Karpas-422 (cell line): Measurements from ENCODE around the gene CNN3. TPM values are rescaled to one million over a fixed set of nuclear protein-coding genes. Genes with fewer than 3 reads are reported as not detected.

Experiments
- DNase-seq: peaks from one replicate; pipeline ENCODE4 v3.0.0-alpha.2; 2015
- H2AFZ ChIP-seq: fragments of 200-600 bp; sonication (generic); 2 replicates; pipeline ENCODE4 v1.6.1; 2014; ENCODE audit warnings: antibody characterized with exemption, low read length, mixed read lengths
- H3K27ac ChIP-seq: fragments of 200-600 bp; sonication (generic); 2 replicates; pipeline ENCODE4 v1.5.1; 2014; ENCODE audit warnings: mild to moderate bottlenecking, low read length, moderate library complexity
- H3K27me3 ChIP-seq: fragments of 200-600 bp; sonication (generic); 2 replicates; pipeline ENCODE4 v1.6.1; 2014; ENCODE audit warnings: low read length, mixed read lengths
- H3K36me3 ChIP-seq: fragments of 200-600 bp; sonication (generic); 2 replicates; pipeline ENCODE4 v1.6.1; 2014; ENCODE audit warnings: low read length, mixed read lengths; ENCODE audit not compliant: insufficient read depth
- H3K4me1 ChIP-seq: fragments of 200-600 bp; sonication (generic); 2 replicates; pipeline ENCODE4 v1.6.1; 2014; ENCODE audit warnings: mild to moderate bottlenecking, low read length, mixed read lengths
- H3K4me2 ChIP-seq: fragments of 200-600 bp; sonication (generic); 2 replicates; pipeline ENCODE4 v1.6.1; 2014; ENCODE audit warnings: low read length, low read depth, mild to moderate bottlenecking; ENCODE audit not compliant: poor library complexity, severe bottlenecking
- H3K4me3 ChIP-seq: fragments of 200-600 bp; sonication (generic); 2 replicates; pipeline ENCODE4 v1.5.1; 2014; ENCODE audit warnings: mild to moderate bottlenecking, antibody characterized with exemption, low read length, mixed read lengths
- H3K79me2 ChIP-seq: fragments of 200-600 bp; sonication (generic); 2 replicates; pipeline ENCODE4 v1.6.1; 2014; ENCODE audit warnings: mild to moderate bottlenecking, low read length, mixed read lengths
- H3K9ac ChIP-seq: fragments of 200-600 bp; sonication (generic); 2 replicates; pipeline ENCODE4 v1.6.0; 2014; ENCODE audit warnings: low read length
- H3K9me2 ChIP-seq: fragments of 200-600 bp; sonication (generic), shearing (Covaris generic); replicated peaks from 2 replicates; pipeline ENCODE4 v1.6.0; 2014; ENCODE audit warnings: mild to moderate bottlenecking, low read length, moderate library complexity; ENCODE audit not compliant: insufficient read depth
- H3K9me3 ChIP-seq: fragments of 300-700, 200-600 bp; sonication (generic); 2 replicates; pipeline ENCODE4 v1.6.1; 2014; ENCODE audit warnings: low read length, mixed read lengths
- H4K20me1 ChIP-seq: fragments of 200-600 bp; sonication (generic); 2 replicates; pipeline ENCODE4 v1.6.1; 2014; ENCODE audit warnings: mild to moderate bottlenecking, antibody characterized with exemption, low read length, low read depth; ENCODE audit not compliant: insufficient read depth
- total RNA-seq: library from RNA; depleted of rRNA; stranded (reverse); fragments of >200 nt; shearing (Covaris generic); gene quantifications from 2 replicates; pipeline ENCODE4 v1.2.3, GENCODE V29; 2014; ENCODE audit warnings: low replicate concordance

CNN3 gene
- total RNA-seq, 1 experiment from 2014 or later, result 4.8 TPM

DNA sequence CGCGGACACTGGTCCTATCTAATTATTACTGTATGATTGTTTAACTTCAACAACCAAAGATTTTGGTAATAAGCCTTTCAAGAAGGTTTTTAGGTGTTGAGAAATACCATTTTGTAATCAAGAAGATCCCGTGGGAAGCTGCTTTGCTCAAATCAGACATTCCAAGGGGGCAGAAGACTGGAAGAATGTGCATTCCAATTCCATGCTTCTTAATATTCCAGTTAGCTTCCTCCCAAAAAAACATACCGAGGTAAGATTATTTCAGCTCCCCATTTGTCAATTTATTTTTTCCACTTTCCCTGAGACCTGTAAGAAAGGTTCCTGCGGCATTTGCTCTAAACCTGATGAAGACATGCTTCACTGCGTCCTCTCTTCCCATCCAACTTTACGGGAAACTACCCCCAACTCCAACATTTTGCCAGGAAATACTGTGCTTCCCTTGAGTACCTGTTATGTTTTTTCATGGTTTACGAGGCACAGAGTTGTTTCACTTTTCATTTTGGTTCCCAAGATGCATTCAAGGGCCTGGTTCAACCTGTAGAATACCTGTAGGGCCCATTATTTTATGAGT, 4.1 kb downstream of the CNN3 start:
- H3K9me3 ChIP-seq, result no peaks in the 10 kb centered on the region
- no peaks in the 10 kb centered on the region for H3K36me3 ChIP-seq
- no peak overlapping the region for H3K27ac ChIP-seq
- no peaks in the 10 kb centered on the region for H3K27me3 ChIP-seq
- H3K4me3 ChIP-seq, result no peak overlapping the region
- peaks cover 15% of the 10 kb centered on the region for H3K4me1 ChIP-seq
- H3K9ac ChIP-seq, result no peak overlapping the region
- no peak overlapping the region for H3K4me2 ChIP-seq
- H3K79me2 ChIP-seq, result no peaks in the 10 kb centered on the region
- H2AFZ ChIP-seq, result no peak overlapping the region
- H4K20me1 ChIP-seq, result no peaks in the 10 kb centered on the region
- DNase-seq, result no peak
- no peaks in the 10 kb centered on the region for H3K9me2 ChIP-seq

DNA sequence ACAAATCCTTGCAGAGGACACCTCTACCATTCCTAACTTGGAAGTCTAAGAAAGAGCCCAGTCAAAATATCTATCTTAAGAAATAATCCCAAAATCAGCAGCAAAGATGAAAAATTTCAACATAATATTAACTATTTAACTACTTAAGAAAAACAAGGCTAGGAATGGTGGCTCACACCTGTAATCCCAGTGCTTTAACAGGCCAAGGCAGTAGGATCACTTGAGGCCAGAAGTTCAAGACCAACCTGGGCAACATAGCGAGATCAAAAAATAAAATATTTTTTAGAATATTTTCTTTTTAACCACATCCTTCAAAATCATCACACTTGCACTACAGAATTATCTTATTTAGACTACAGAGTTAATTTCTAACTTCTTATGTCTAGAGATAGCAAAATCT, 4.9 kb downstream of the CNN3 start:
- H3K9me3 ChIP-seq, result no peaks in the 10 kb centered on the region
- no peak overlapping the region for H3K27ac ChIP-seq
- H3K27me3 ChIP-seq, result no peaks in the 10 kb centered on the region
- H2AFZ ChIP-seq, result no peak overlapping the region
- H3K4me3 ChIP-seq, result no peak overlapping the region
- H3K9ac ChIP-seq, result no peak overlapping the region
- H3K4me2 ChIP-seq, result no peak overlapping the region
- H3K79me2 ChIP-seq, result no peaks in the 10 kb centered on the region
- peaks cover 15% of the 10 kb centered on the region for H3K4me1 ChIP-seq
- no peaks in the 10 kb centered on the region for H3K36me3 ChIP-seq
- H4K20me1 ChIP-seq, result no peaks in the 10 kb centered on the region
- no peaks in the 10 kb centered on the region for H3K9me2 ChIP-seq
- no peak for DNase-seq

GRCh38 chr1:94920061-94920460, 6.8 kb downstream of the CNN3 start:
- Histone ChIP-seq H3K9me3 (no peaks in the 10 kb centered on the region), H3K9me2 (no peaks in the 10 kb centered on the region), H3K4me1 (peaks cover 6% of the 10 kb centered on the region), H3K4me2 (no peak overlapping the region), H3K9ac (no peak overlapping the region), H3K36me3 (no peaks in the 10 kb centered on the region), H3K4me3 (no peak overlapping the region), H2AFZ (no peak overlapping the region), H4K20me1 (no peaks in the 10 kb centered on the region), H3K27ac (no peak overlapping the region), H3K79me2 (no peaks in the 10 kb centered on the region), H3K27me3 (no peaks in the 10 kb centered on the region)
- DNase-seq, result no peak

DNA sequence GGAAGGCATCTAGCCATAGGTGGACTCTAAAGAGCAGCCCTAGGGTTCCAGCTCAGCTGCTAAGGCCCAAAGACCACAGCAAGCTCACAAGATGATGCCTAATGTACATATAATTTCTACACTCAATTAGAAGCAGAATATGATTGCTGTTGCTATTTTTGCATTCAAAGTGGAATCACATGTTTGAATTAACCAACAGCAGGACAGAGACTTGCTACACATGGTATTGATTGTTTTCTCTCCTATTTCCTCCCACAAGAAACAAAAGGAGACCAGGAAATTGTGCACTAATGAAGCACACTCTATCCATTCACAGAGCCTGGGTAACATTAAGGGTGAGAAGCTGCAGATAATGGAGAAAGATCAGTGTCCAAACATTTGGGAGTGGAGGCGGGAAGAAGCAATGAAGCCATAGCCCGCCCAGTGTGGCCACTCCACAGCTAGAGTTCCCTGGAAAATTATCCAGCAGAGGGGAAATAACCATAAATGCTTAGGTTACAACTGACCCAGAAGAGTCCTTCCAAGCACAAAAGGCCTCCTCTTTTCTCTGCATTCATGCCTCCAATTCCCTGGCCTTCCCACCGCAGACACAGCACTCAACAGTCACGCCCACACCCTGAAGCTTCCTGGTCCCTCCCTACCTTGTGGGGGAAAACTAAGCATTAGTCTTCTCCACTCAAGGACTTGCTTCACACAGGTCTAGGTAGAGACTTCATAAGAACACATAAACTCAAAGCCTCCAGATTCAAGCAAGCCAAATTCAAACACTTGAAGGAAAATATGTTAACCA, 7.5 kb downstream of the CNN3 start:
- Histone ChIP-seq H3K27me3 (no peaks in the 10 kb centered on the region), H2AFZ (no peak overlapping the region), H3K9me2 (no peaks in the 10 kb centered on the region), H3K79me2 (no peaks in the 10 kb centered on the region), H3K27ac (no peak overlapping the region), H3K9me3 (no peaks in the 10 kb centered on the region), H3K36me3 (no peaks in the 10 kb centered on the region), H3K4me1 (no peaks in the 10 kb centered on the region; the same call in 1 of the 2 replicates), H3K4me3 (no peak overlapping the region), H4K20me1 (no peaks in the 10 kb centered on the region), H3K4me2 (no peak overlapping the region), H3K9ac (no peak overlapping the region)
- no peak for DNase-seq

- Histone ChIP-seq H2AFZ (no peak overlapping the region), H3K4me3 (no peak overlapping the region)
Measured at GRCh38 chr1:94917251-94917650, 9.7 kb downstream of the CNN3 start.

DNA sequence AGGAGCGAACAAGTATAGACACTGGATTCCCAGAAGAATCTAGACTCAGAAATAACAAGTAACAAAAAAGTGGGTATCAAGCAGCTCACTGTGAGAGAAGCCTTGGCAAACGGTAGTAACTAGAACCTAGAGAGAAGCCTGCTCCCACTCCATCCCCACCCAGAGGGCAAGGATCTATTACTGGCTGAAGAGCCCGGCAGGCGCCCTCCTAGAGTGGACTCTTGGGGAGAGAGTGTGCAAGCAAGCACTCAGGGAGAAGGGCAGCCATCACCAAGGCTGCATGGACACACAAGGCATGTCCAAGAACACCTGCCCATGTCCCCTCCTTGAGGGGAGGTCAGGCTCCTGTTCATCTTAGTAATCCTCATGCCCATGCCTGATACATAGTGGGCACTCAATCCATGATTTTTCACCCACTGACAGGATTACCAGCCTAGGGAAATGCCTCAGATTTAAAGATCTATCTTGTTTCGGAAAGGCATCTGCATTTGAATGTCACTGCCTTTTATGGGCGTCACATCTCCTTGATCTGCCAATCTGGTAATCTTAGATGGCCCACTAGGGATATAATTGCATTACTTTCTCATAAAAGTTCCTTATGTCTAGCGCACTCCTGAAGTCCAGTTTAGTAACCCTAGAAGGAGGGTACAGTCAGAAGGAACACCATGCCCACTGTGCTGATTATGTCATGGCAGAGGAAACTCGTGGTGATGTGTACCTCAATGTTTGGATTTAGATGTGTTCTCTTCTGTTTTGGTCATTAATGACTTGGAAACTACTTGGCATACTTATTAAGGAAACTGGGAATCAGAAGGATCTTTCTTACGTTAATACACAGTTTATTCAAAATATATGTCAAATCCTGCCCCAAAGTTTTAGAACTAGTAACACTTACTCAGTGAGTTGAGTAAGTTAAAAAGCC, 14.4 kb downstream of the CNN3 start:
- Histone ChIP-seq H3K27ac (no peak overlapping the region), H4K20me1 (no peaks in the 10 kb centered on the region), H3K27me3 (no peaks in the 10 kb centered on the region), H3K9me2 (no peaks in the 10 kb centered on the region), H3K79me2 (no peaks in the 10 kb centered on the region), H3K4me3 (no peak overlapping the region), H3K9ac (no peak overlapping the region), H3K36me3 (no peaks in the 10 kb centered on the region), H2AFZ (no peak overlapping the region), H3K9me3 (no peaks in the 10 kb centered on the region), H3K4me1 (no peaks in the 10 kb centered on the region), H3K4me2 (no peak overlapping the region)
- DNase-seq, result no peak

More at GRCh38 chr1:94917251-94917650, 9.7 kb downstream of the CNN3 start:
- Histone ChIP-seq H3K27me3 (no peaks in the 10 kb centered on the region), H3K27ac (no peak overlapping the region), H3K36me3 (no peaks in the 10 kb centered on the region), H3K4me1 (no peaks in the 10 kb centered on the region), H3K9me3 (no peaks in the 10 kb centered on the region), H4K20me1 (no peaks in the 10 kb centered on the region), H3K4me2 (no peak overlapping the region), H3K9me2 (no peaks in the 10 kb centered on the region), H3K79me2 (no peaks in the 10 kb centered on the region), H3K9ac (no peak overlapping the region)
- no peak for DNase-seq

DNA sequence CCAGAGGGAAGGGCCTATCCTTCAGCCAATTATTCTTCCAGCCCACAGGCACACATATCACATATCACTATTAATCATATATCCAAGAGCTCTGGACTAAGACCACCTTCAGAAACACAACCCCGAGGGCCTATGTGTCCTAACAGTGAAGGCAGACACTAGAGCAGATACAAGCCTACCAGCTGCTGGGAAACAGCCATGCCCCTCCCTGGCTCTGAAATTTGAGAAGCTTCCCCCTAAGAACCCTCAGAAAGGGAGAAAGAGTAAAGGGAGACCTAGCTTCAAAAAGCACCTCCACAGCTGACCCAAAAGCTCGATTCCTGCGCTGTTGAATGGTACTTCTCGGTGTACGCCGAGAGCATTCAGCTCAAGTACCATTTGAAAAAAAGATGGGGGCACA, 17.4 kb downstream of the CNN3 start:
- Histone ChIP-seq H3K9me2 (no peaks in the 10 kb centered on the region), H3K9ac (no peak overlapping the region), H3K9me3 (no peaks in the 10 kb centered on the region), H2AFZ (no peak overlapping the region), H3K4me3 (no peak overlapping the region), H3K27me3 (no peaks in the 10 kb centered on the region), H4K20me1 (no peaks in the 10 kb centered on the region), H3K36me3 (no peaks in the 10 kb centered on the region), H3K27ac (no peak overlapping the region), H3K4me2 (no peak overlapping the region), H3K79me2 (no peaks in the 10 kb centered on the region), H3K4me1 (no peaks in the 10 kb centered on the region)
- no peak for DNase-seq

DNA sequence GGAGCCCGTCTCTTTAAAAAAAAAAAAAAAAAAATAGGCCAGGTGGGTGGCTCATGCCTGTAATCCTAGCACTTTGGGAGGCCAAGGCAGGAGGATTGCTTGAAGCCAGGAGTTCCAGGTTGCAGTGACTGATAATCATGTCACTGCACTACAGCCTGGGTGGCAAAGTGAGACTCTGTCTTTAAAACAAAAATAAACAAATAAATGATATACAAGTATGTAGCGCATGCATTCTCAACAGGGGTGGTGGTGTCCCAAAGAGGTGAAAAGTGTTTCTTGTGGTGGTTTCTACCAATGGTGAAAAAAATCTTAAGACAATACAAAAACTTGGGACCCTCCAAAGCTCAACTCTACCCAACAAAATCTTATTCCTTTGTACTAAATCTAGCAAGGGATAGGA, 17.9 kb downstream of the CNN3 start:
- no peaks in the 10 kb centered on the region for H3K9me3 ChIP-seq
- no peak overlapping the region for H3K27ac ChIP-seq
- no peaks in the 10 kb centered on the region for H4K20me1 ChIP-seq
- no peaks in the 10 kb centered on the region for H3K79me2 ChIP-seq
- H3K4me3 ChIP-seq, result no peak overlapping the region
- no peaks in the 10 kb centered on the region for H3K27me3 ChIP-seq
- H3K36me3 ChIP-seq, result no peaks in the 10 kb centered on the region
- H3K9me2 ChIP-seq, result no peaks in the 10 kb centered on the region
- H3K4me2 ChIP-seq, result no peak overlapping the region
- H3K4me1 ChIP-seq, result no peaks in the 10 kb centered on the region
- H2AFZ ChIP-seq, result no peak overlapping the region
- no peak overlapping the region for H3K9ac ChIP-seq
- DNase-seq, result no peak
